ENCODE results near the gene TMEM175.
A peak's percentile ranks its signal among the peaks of the same experiment; 100 is the strongest.

Gene TMEM175

DNA sequence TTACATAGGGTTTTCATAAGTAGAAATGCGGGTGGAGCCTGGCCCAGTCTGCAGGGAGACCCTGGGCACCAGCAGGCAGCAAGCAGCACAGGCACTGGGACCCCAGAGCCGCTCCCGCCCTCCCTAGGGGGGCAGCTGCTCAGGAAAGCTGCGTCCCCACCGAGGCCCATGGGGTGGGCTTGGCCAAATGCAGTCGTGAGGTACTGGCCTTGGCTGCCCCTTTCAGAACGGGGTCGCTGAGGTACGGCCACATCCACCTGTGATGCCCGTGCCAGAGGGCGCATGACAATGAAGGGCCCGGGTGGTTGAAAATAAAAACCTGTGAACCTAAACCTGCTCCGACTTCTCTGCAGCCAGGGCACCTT is 16.7 kb downstream of the TMEM175 start:
- no peaks in the 10 kb centered on the region for H3K27me3 Mint-ChIP-seq
- ATAC-seq (replicated peaks) = no peak
- H3K36me3 Mint-ChIP-seq (ENCODE audit: insufficient read depth) = peaks cover 15% of the 10 kb centered on the region
- no peak for DNase-seq
- peak overlapping the region; percentile 62 for H3K27ac Mint-ChIP-seq
- no peak overlapping the region for H3K4me3 Mint-ChIP-seq
- H3K4me1 Mint-ChIP-seq (ENCODE audit: low read depth in 2 of 2) = peaks cover 5 to 8% of the 10 kb centered on the region in 2 donors
- H3K9me3 Mint-ChIP-seq = no peaks in the 10 kb centered on the region

DNA sequence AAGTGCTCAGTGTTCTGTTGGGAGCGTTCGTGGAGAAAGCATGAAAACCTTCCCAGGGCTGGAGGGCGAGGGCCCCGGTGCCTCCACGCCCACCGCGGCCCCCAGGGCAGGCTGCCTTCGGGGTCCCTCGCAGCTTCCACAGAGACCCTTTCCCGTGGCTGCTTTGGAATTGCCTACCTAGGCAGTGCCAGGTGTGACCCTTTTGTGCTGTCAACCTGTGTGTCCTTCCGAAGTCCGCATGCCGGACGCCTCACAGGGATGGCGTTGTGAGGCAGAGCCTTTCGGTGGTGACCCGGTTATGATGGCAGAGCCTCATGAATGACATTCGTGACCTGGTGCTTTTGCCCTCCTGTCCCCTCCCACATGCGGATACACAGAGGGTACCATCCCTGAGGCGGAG is 17.4 kb downstream of the TMEM175 start:
- Mint-ChIP-seq H3K27me3 (no peaks in the 10 kb centered on the region), H3K9me3 (no peaks in the 10 kb centered on the region), H3K4me3 (no peak overlapping the region), H3K4me1 (ENCODE audit: low read depth in 2 of 2) (peaks cover 5 to 8% of the 10 kb centered on the region in 2 donors), H3K27ac (peak overlapping the region in 1 of 2 donors; percentile 62), H3K36me3 (ENCODE audit: insufficient read depth) (peaks cover 18% of the 10 kb centered on the region)
- no peak for ATAC-seq (replicated peaks)
- no peak for DNase-seq

DNA sequence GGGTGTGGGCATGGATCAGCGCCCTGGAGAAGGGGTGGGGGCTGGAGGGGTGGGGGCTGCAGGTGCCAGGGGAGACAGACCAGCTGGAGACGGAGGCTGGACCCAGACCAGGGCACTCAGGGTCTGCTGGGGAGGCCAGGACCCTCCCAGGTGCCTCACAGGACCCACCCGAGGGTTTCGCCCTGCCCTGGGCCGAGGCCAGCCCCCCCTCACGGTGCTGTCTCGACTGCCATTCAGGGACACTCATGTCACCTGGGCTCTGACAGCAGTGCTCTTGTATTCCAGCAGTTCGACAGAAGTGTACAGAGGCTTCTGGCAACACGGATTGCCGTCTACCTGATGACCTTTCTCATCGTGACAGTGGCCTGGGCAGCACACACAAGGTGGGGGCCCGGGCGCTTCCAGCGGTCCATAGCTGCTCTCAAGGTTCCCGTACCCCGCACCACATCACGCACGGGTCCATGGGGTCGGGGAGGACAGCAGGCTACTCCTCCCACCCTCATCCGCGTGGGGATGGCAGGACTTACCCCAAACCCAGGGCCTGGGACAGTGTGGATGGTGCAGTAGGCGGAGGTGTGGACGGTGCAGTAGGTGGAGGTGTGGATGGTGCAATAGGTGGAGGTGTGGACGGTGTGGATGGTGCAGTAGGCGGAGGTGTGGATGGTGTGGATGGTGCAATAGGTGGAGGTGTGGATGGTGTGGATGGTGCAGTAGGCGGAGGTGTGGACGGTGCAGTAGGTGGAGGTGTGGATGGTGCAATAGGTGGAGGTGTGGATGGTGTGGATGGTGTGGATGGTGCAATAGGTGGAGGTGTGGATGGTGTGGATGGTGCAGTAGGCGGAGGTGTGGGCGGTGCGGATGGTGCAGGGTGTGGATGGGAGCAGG is 18.1 kb downstream of the TMEM175 start:
- no peak for ATAC-seq (replicated peaks)

DNA sequence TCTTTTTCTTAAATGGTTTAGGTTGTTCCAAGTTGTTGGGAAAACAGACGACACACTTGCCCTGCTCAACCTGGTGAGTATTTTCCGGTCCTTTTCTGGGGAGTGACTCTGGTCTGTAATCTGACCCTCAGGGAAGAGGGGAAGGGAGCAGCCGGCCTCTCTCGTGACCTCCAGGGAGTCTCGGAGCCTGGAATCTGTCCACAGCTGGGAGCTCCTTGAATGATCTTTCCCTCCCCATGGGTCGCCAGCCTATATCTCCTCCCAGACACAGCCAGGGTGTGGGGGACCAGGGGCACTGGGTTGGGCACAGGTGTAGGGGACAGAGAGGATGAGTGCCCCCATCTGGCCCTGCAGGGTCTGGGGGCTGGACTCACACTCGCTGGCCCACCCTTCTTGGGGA is 18.9 kb downstream of the TMEM175 start:
- Mint-ChIP-seq H3K27ac (no peak overlapping the region), H3K4me1 (ENCODE audit: low read depth in 2 of 2) (peaks cover under 1 to 3% of the 10 kb centered on the region in 2 donors), H3K36me3 (ENCODE audit: insufficient read depth) (peaks cover 25% of the 10 kb centered on the region), H3K9me3 (no peaks in the 10 kb centered on the region), H3K27me3 (no peaks in the 10 kb centered on the region), H3K4me3 (no peak overlapping the region)
- ATAC-seq (replicated peaks) = no peak
- no peak for DNase-seq

More for the DNA sequence above, 18.1 kb downstream of the TMEM175 start:
- H3K36me3 Mint-ChIP-seq (ENCODE audit: insufficient read depth) = peaks cover 23% of the 10 kb centered on the region
- H3K9me3 Mint-ChIP-seq = no peaks in the 10 kb centered on the region
- no peak for DNase-seq
- H3K4me1 Mint-ChIP-seq (ENCODE audit: low read depth in 2 of 2) = peaks cover 5% of the 10 kb centered on the region in 2 donors
- H3K27ac Mint-ChIP-seq = no peak overlapping the region
- H3K4me3 Mint-ChIP-seq = no peak overlapping the region
- no peaks in the 10 kb centered on the region for H3K27me3 Mint-ChIP-seq

DNA sequence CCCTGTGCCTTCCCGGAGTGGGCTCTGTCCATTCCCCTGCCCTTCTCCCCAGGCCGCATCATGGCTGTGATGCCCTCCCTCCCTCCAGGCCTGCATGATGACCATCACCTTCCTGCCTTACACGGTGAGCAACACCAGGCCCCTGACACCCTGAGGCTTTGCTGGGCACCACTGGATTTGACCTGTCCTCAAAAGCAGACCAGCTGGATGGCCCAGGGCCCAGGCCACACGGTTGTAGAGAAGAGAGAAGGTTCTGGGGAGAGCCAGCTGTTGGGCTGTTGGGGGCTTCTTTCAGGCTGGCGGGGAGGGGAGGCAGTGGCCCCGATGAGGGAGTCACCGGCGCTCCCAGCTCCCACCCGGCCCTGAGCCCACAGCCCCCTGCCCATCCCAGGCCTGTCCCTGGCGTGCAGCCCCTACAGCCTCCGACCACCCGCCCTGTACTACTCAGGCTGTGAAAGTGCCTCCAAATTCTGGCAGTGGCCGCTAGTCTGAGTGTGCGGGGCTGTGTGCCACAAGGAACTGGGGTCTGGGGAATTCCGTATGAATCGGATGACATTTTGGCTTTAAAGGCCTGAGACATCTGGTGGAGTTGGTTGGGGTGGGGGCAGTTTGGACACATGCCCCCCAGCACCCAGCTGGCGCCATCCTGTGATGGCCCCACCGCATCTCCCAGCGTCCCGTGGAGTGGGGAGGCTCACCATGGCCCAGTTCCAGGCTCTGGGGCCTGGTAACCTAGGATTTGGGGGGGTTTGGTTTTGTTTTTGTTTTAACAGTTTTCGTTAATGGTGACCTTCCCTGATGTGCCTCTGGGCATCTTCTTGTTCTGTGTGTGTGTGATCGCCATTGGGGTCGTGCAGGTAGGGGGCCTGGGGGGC is 19.6 kb downstream of the TMEM175 start:
- Mint-ChIP-seq H3K4me1 (ENCODE audit: low read depth in 2 of 2) (peaks cover 0 to 3% of the 10 kb centered on the region in 2 donors), H3K27ac (peak overlapping the region; percentile 62 to 82), H3K27me3 (no peaks in the 10 kb centered on the region), H3K9me3 (no peaks in the 10 kb centered on the region), H3K36me3 (ENCODE audit: insufficient read depth) (peaks cover 31% of the 10 kb centered on the region), H3K4me3 (no peak overlapping the region)
- no peak for DNase-seq
- no peak for ATAC-seq (replicated peaks)

DNA sequence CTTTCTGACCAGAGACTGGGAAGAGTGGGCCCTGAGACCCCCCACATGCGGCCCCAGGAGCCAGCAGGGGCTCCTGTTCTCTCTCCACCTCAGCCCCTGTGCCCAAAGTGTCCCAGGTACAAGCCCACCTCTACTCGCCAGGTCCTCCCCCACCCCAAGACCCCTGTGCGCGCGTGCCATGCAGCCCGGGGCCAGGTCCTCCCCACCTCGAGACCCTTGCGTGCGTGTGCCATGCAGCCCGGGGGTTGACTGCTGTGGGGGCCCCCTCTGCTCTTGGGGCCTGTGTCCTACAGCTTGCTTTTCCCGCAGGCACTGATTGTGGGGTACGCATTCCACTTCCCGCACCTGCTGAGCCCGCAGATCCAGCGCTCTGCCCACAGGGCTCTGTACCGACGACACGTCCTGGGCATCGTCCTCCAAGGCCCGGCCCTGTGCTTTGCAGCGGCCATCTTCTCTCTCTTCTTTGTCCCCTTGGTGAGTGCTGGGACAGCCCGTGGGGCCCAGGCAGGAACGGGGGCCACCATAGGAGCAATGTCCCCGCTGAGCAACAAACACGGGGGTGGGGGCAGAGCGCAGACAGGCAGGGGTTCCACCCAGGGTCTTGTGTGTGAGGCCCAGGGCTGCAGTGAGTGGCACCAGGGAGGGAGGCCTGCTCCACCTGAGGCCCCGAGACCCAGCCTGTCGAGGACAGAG is 20.8 kb downstream of the TMEM175 start:
- ATAC-seq (replicated peaks) (no peak), DNase-seq (no peak)
- Mint-ChIP-seq H3K9me3 (no peaks in the 10 kb centered on the region), H3K27me3 (no peaks in the 10 kb centered on the region), H3K4me1 (ENCODE audit: low read depth in 2 of 2) (peaks cover 0 to 3% of the 10 kb centered on the region in 2 donors), H3K4me3 (no peak overlapping the region), H3K27ac (no peak overlapping the region), H3K36me3 (ENCODE audit: insufficient read depth) (peaks cover 34% of the 10 kb centered on the region)

DNA sequence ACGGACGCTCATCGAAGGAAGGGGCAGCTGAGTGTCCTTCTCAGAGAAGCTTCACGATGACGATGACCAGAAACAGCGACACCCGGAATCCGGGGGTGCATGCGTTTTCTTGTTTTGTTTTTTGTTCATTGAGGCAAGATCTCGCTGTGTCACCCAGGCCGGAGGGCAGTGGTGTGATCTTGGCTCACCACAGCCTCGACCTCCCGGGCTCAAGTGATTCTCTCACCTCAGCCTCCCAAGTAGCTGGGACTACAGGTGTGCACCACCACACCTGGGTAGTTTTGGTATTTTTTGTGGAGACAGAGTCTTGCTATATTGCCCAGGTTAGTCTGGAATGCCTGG is 21.3 kb downstream of the TMEM175 start:
- Mint-ChIP-seq H3K4me3 (no peak overlapping the region), H3K27ac (no peak overlapping the region), H3K36me3 (ENCODE audit: insufficient read depth) (peaks cover 32% of the 10 kb centered on the region), H3K27me3 (no peaks in the 10 kb centered on the region), H3K4me1 (ENCODE audit: low read depth in 2 of 2) (peaks cover 0 to 3% of the 10 kb centered on the region in 2 donors), H3K9me3 (no peaks in the 10 kb centered on the region)
- ATAC-seq (replicated peaks) = no peak
- DNase-seq = no peak

DNA sequence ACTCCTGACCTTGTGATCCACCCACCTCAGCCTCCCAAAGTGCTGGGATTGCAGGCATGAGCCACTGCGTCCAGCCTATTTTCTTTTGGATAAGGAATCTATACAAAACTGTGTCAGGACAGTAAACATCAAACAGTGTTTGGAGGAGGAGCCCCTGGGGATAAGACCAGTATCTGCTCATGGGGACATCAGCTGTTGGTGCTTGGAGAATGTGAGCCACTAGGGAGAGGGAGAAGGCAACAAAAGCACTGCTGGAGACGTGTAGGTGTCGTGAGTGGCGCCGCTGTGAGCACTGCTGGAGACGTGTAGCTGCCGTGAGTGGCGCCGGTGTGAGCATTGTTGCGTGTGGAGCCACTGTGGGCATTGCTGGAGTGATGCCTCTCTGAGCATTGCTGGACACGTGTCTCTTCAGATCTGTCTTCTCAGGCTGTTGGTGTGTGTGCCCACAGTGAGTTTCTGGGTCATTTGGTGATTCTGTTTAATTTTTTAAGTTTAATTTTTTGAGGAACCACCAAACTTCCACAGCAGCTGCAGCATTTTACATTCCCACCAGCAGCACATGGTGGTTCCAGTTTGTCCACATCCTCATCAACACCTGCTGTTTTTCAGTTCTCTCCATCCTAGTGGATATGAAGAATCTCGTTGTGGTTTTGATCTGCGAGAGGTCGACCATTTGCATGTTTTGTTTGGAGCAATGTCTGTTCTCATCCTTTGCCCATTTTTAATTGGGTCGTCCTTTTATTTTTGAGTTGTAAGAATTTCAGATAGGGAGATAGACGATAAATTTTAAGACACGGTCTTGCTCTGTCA is 22.2 kb downstream of the TMEM175 start:
- peaks cover 0 to 3% of the 10 kb centered on the region in 2 donors for H3K4me1 Mint-ChIP-seq (ENCODE audit: low read depth in 2 of 2)
- no peaks in the 10 kb centered on the region for H3K27me3 Mint-ChIP-seq
- H3K4me3 Mint-ChIP-seq = no peak overlapping the region
- no peak for ATAC-seq (replicated peaks)
- no peak for DNase-seq
- H3K9me3 Mint-ChIP-seq = no peaks in the 10 kb centered on the region
- H3K27ac Mint-ChIP-seq = peak overlapping the region in 1 of 2 donors; percentile 78
- peaks cover 36% of the 10 kb centered on the region for H3K36me3 Mint-ChIP-seq (ENCODE audit: insufficient read depth)

DNA sequence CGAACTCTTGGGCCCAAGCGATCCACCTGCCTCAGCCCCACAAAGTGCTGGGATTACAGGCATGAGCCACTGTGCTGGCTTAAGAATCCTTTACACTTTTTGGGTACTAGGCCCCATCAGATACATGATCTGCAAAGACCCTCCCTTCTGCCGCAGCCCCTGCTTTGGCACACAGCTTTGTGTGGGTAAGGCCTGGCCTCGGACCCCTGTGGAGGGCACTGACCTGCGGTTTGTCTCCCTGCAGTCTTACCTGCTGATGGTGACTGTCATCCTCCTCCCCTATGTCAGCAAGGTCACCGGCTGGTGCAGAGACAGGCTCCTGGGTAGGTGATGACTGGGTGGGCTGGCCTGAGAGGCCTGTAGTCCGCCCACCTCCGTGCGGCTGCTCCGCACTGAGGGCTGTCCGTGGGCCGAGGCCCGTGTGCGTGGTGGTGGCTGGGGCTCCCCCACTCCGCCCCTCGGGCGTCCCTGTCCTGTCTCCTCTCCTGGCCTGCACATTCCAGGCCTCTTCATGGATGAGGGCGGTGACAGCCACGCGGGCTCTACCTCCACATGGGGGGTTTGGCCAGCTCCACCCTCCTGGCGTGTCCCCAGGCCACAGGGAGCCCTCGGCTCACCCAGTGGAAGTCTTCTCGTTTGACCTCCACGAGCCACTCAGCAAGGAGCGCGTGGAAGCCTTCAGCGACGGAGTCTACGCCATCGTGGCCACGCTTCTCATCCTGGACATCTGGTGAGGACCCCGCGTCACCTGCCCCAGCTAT is 23.1 kb downstream of the TMEM175 start:
- DNase-seq (no peak), ATAC-seq (replicated peaks) (no peak)
- peaks cover 37% of the 10 kb centered on the region for H3K36me3 Mint-ChIP-seq (ENCODE audit: insufficient read depth)
- peaks cover 0 to 3% of the 10 kb centered on the region in 2 donors for H3K4me1 Mint-ChIP-seq (ENCODE audit: low read depth in 2 of 2)
- H3K27me3 Mint-ChIP-seq = no peaks in the 10 kb centered on the region
- no peak overlapping the region for H3K4me3 Mint-ChIP-seq
- no peaks in the 10 kb centered on the region for H3K9me3 Mint-ChIP-seq
- peak overlapping the region; percentile 72 to 78 for H3K27ac Mint-ChIP-seq

DNA sequence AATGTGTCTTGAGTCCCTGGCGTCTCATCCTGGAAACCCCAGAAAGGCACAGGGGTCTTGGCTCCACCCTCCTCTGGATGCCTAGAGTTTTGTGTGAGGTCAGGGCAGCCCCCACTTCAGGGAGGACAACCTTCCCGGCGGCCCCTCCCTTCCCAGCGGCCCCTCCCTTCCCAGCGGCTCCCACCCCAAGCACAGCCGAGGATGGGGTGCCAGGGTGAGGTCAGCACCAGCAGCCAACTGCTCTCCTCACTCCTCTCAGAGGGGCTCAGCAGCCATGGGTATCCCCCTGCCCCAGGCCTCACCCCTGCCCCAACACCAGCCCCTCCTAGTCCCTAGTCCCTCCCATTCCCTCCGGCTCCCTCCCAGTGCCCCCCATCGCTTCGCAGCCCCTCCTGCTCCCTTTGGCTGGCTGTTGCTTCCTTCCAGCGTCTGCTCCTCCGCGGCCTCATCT is 23.7 kb downstream of the TMEM175 start:
- no peak for DNase-seq
- no peak overlapping the region for H3K4me3 Mint-ChIP-seq
- no peaks in the 10 kb centered on the region for H3K9me3 Mint-ChIP-seq
- H3K27ac Mint-ChIP-seq = peak overlapping the region; percentile 52 to 72
- no peak for ATAC-seq (replicated peaks)
- peaks cover 37% of the 10 kb centered on the region for H3K36me3 Mint-ChIP-seq (ENCODE audit: insufficient read depth)
- no peaks in the 10 kb centered on the region for H3K27me3 Mint-ChIP-seq
- peaks cover 0 to 3% of the 10 kb centered on the region in 2 donors for H3K4me1 Mint-ChIP-seq (ENCODE audit: low read depth in 2 of 2)

DNA sequence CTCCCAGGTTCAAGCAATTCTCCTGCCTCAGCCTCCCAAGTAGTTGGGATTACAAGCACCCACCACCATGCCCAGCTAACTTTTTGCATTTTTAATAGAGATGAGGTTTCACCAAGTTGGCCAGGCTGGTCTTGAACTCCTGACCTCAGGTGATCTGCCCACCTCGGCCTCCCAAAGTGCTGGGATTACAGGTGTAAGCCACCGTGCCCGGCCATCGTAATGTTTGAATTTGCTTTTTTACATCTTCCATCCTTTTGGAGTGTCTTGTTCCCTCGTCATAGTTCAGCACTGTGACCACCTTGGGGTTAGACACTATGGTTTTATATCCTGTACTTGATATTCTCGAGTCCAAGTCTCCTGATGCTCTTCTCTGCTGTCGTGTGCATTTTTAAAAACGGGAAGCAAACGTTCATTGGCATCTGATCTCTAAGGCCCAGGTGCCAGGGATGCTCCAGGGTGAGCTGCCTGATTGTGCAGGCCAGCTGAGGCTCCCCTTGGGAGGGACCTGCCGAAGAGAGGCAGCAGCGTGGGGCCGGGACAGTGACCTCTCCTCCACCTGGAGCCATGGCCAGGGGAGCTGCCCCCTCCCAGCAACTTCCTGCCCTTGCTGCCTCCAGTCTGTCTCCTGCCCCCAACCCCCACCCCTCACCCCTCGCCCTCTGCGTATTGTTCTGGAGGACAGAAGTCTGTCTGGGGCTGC is 24.4 kb downstream of the TMEM175 start:
- peaks cover 0 to 3% of the 10 kb centered on the region in 2 donors for H3K4me1 Mint-ChIP-seq (ENCODE audit: low read depth in 2 of 2)
- no peak overlapping the region for H3K4me3 Mint-ChIP-seq
- peaks cover 31% of the 10 kb centered on the region for H3K36me3 Mint-ChIP-seq (ENCODE audit: insufficient read depth)
- no peak for DNase-seq
- peak overlapping the region; percentile 52 to 72 for H3K27ac Mint-ChIP-seq
- H3K27me3 Mint-ChIP-seq = no peaks in the 10 kb centered on the region
- H3K9me3 Mint-ChIP-seq = no peaks in the 10 kb centered on the region
- no peak for ATAC-seq (replicated peaks)

DNA sequence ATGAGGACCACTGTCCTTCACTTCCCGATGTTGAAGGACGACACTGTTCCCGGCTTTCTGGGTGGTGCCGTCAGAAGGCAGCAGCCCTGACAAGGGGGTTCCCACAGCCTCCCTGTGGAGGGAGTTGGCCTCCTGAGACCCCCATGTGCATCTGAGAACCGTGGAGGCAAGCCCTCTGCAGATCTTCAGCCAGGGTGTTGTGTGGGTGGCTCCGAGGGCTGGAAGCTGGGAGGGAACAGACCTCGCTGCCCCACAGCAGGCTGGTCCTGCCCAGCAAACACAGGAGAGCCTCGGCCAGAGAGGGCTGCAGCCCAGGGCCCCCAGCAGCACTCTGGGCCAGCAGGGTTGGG is 24.9 kb downstream of the TMEM175 start:
- H3K36me3 Mint-ChIP-seq (ENCODE audit: insufficient read depth) = peaks cover 36% of the 10 kb centered on the region

More for the DNA sequence above, 24.9 kb downstream of the TMEM175 start:
- ATAC-seq (replicated peaks) (no peak), DNase-seq (no peak)
- peak overlapping the region in 1 of 2 donors; percentile 79 for H3K27ac Mint-ChIP-seq
- peaks cover 0 to 3% of the 10 kb centered on the region in 2 donors for H3K4me1 Mint-ChIP-seq (ENCODE audit: low read depth in 2 of 2)
- no peaks in the 10 kb centered on the region for H3K27me3 Mint-ChIP-seq
- H3K4me3 Mint-ChIP-seq = no peak overlapping the region
- no peaks in the 10 kb centered on the region for H3K9me3 Mint-ChIP-seq
